Measurements from ENCODE around the gene LCE2D.

Gene LCE2D

GRCh38 chr1:152697701-152698600, 34.8 kb downstream of the LCE2D start, which contains the start of gene LCE2A:
Gene LCE2A, plus strand, starts transcription at chr1:152698345. Its CDS starts 557 bp downstream, at chr1:152698902.
- DNase-seq (ENCODE audit: low read depth in 2 of 2) = no peak

- DNase-seq (ENCODE audit: low read depth in 2 of 2) = no peak
These were observed 36.6 kb downstream of the LCE2D start for GRCh38 chr1:152699746-152700145.

DNA sequence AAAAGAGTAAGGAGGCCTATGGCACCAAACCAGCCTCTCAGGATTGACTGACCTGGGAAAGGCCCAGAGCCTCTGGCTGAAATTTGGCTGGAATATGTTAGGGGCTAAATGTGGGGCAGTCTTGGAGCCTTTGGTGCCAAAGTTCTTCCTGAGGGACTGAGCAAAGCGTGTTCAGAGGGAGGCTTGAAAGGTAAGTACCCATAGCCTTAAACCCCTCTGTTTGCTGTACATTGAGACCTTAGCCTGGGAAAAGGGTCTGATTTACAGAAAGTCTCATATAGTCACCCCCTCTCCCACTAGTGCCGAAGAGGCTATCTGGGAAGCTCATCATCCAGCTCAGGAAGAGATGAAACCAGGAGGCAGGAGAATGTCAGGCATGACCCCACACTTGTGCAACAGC, 44.7 kb downstream of the LCE2D start, which contains the start of gene LCE4A:
Gene LCE4A, plus strand, starts transcription at position 301 of the 400 bp plus-strand sequence. CDS start 916 bp downstream, outside the sequence.
- DNase-seq (ENCODE audit: low read depth in 2 of 2) = no peak

Data from stimulated activated CD8-positive, alpha-beta memory T cell treated with anti-CD3 and anti-CD28 coated beads, Interleukin-7, amount 100 ng/mL, for 4 hours (primary cell).